Heart left ventricle (tissue), 13 donors: ENCODE results near the gene NOS1AP.

ENCODE experiments used
- CTCF ChIP-seq, 12 donors: fragments of 200-600 bp; sonication (generic) in 4 of 12; IDR thresholded peaks; one replicate each; pipeline versions ENCODE4 v1.5.0 to v1.8.0; 2018 to 2022; ENCODE audit warnings: antibody characterized with exemption in 12 of 12, mild to moderate bottlenecking in 5 of 12
- POLR2A ChIP-seq, 2 donors: fragments of 450-650 bp; IDR thresholded peaks; one replicate each; pipeline ENCODE4 v1.6.1; 2017; ENCODE audit warnings: antibody characterized with exemption in 2 of 2, mild to moderate bottlenecking in 2 of 2, moderate library complexity in 2 of 2
- donor health status: ischemic (EF 13 %, LVEDD 7.1; RV severe dilation, severe dysfunction).
- donor health status: DM: no; HTN: yes; CAD: no.
- donor health status: DM: no; HTN: no; CAD: no.
- donor health status: ischemic (EF 25% LVEDD 6.9; RV normal size, moderate dysfunction).
- donor health status: ischemic (EF 25% LVEDD 5.7; RV mildly dilated, moderate dysfunction).
- donor health status: ischemic (EF 35%, LVEDD 5.7; RV mildly dilated, moderate dysfunction).
- donor health status: nonischemic (EF 11% LVEDD 7.7; RV severe dilation, severe dysfunction).
- donor health status: DM: yes; HTN: yes; CAD: no.
- donor health status: PGD.
- donor health status: ischemic (EF 29% LVEDD 5.4; RV normal size, mild dysfunction).
- donor health status: nonischemic (EF 23%, LVEDD 6.1; RV moderate dilation, normal function).

- TF ChIP-seq CTCF (IDR thresholded peaks at IDR 0.05) (no peak), POLR2A (IDR thresholded peaks at IDR 0.05) (no peak)
Observed at GRCh38 chr1:162404550-162405160, 335.2 kb downstream of the NOS1AP start.
